Measurements from ENCODE around the gene NOX5.
"Not testable (repeated sequence)": the region's sequence is repeated elsewhere in the genome, so short reads cannot be mapped to it uniquely, and the experiment has no call there.

NOX5 gene

GRCh38 chr15:69059557-69059943 lies 45.1 kb downstream of the NOX5 start:
- no peak for DNase-seq

GRCh38 chr15:69060041-69060481 lies 45.6 kb downstream of the NOX5 start:
- no peak for DNase-seq

GRCh38 chr15:69060744-69061143 lies 46.2 kb downstream of the NOX5 start:
- no peak for DNase-seq

GRCh38 chr15:69061414-69061842 lies 46.9 kb downstream of the NOX5 start:
- DNase-seq, result no peak

GRCh38 chr15:69064649-69065048 lies 50.2 kb downstream of the NOX5 start:
- DNase-seq, result no peak

- no peak for DNase-seq
Observed at GRCh38 chr15:69066007-69066995, 51.8 kb downstream of the NOX5 start.

GRCh38 chr15:69067296-69067695 lies 52.8 kb downstream of the NOX5 start:
- DNase-seq, result no peak

- DNase-seq, result no peak
Observed at GRCh38 chr15:69068157-69068556, 53.7 kb downstream of the NOX5 start.

- DNase-seq, result not testable (repeated sequence)
Observed at GRCh38 chr15:69069290-69069689, 54.8 kb downstream of the NOX5 start.

- DNase-seq, result no peak
Observed at GRCh38 chr15:69069996-69070395, 55.5 kb downstream of the NOX5 start.

- DNase-seq, result no peak
Observed at GRCh38 chr15:69070396-69070795, 55.9 kb downstream of the NOX5 start.

GRCh38 chr15:69071260-69071659 lies 56.8 kb downstream of the NOX5 start:
- DNase-seq, result no peak

- DNase-seq, result no peak
Observed at GRCh38 chr15:69072906-69073305, 58.4 kb downstream of the NOX5 start.

- no peak for DNase-seq
Observed at GRCh38 chr15:69074001-69074842, 59.7 kb downstream of the NOX5 start.

GRCh38 chr15:69074843-69075224 lies 60.3 kb downstream of the NOX5 start:
- no peak for DNase-seq

GRCh38 chr15:69075440-69075839 lies 60.9 kb downstream of the NOX5 start:
- no peak for DNase-seq

- no peak for DNase-seq
Observed at GRCh38 chr15:69076756-69077155, 62.3 kb downstream of the NOX5 start.

GRCh38 chr15:69078638-69079037 lies 64.1 kb downstream of the NOX5 start:
- DNase-seq, result no peak

- DNase-seq, result no peak
Observed at GRCh38 chr15:69080295-69081248, 66.1 kb downstream of the NOX5 start.

GRCh38 chr15:69081310-69082004 lies 67.0 kb downstream of the NOX5 start:
- no peak for DNase-seq

- DNase-seq, result no peak
Observed at GRCh38 chr15:69082021-69082502, 67.6 kb downstream of the NOX5 start.

- DNase-seq, result no peak
Observed at GRCh38 chr15:69082554-69082953, 68.1 kb downstream of the NOX5 start.

All from T1000 (cell line).